OCI-LY7 (cell line): ENCODE measurements around the gene ANKMY1.

Source experiments
- CTCF ChIP-seq: fragments of 200-600 bp; sonication (generic); conservative IDR thresholded peaks from 2 replicates; pipeline ENCODE4 v1.5.1; 2014; ENCODE audit warnings: mild to moderate bottlenecking, antibody characterized with exemption, low read length, moderate library complexity, mixed read lengths
- EZH2phosphoT487 ChIP-seq: fragments of 200-600 bp; sonication (generic); IDR thresholded peaks from 2 replicates; pipeline ENCODE4 v1.6.1; 2018; ENCODE audit warnings: low read depth, borderline replicate concordance, mild to moderate bottlenecking, mixed run types, antibody characterized with exemption, low read length, moderate library complexity, mixed read lengths

- no peak for TF ChIP-seq CTCF
- no peak for TF ChIP-seq EZH2phosphoT487
These were observed 92.5 kb downstream of the ANKMY1 start for GRCh38 chr2:240465268-240465764.
